Neural crest cell (in vitro differentiated cells): ENCODE data around the gene RALGPS1. TPM values are rescaled to one million over a fixed set of nuclear protein-coding genes. Genes with fewer than 3 reads are reported as not detected.
A peak's percentile ranks its signal among the peaks of the same experiment; 100 is the strongest.

Source experiments
- DNase-seq: peaks from one replicate; pipeline ENCODE4 v3.0.0; 2021; ENCODE audit warnings: low read depth, mixed read lengths, low spot score
- H3K27ac Mint-ChIP-seq: one replicate; pipeline ENCODE4 v1.8.0; 2021; ENCODE audit warnings: mild to moderate bottlenecking, mixed read lengths; ENCODE audit not compliant: unreplicated experiment
- H3K27me3 Mint-ChIP-seq: 2 replicates; pipeline ENCODE4 v1.8.0; 2021; ENCODE audit warnings: low read depth, mild to moderate bottlenecking, mixed read lengths
- H3K36me3 Mint-ChIP-seq: 2 replicates; pipeline ENCODE4 v1.8.0; 2021; ENCODE audit warnings: low read depth, mild to moderate bottlenecking, mixed read lengths
- H3K4me1 Mint-ChIP-seq: 2 replicates; pipeline ENCODE4 v1.8.0; 2021; ENCODE audit warnings: mixed read lengths
- H3K4me3 Mint-ChIP-seq: one replicate; pipeline ENCODE4 v1.8.0; 2021; ENCODE audit warnings: mild to moderate bottlenecking, mixed read lengths
- H3K9me3 Mint-ChIP-seq: 2 replicates; pipeline ENCODE4 v1.8.0; 2021; ENCODE audit warnings: mixed read lengths
- total RNA-seq: library from RNA; stranded (reverse); gene quantifications from 2 replicates; pipeline ENCODE4 v1.2.1, GENCODE V29; 2021
- TF ChIP-seq, protein P1 (sequence below): fragments of 200-600 bp; sonication (generic); conservative IDR thresholded peaks from 2 replicates; pipeline ENCODE4 v1.5.0; 2021; ENCODE audit warnings: antibody characterized with exemption, mild to moderate bottlenecking

Gene RALGPS1
- total RNA-seq, 1 donor from 2014 or later = 11.7 TPM

GRCh38 chr9:127180457-127181314 lies 266.1 kb downstream of the RALGPS1 start:
- no peak overlapping the region for H3K4me3 Mint-ChIP-seq
- TF ChIP-seq, protein P1, sequence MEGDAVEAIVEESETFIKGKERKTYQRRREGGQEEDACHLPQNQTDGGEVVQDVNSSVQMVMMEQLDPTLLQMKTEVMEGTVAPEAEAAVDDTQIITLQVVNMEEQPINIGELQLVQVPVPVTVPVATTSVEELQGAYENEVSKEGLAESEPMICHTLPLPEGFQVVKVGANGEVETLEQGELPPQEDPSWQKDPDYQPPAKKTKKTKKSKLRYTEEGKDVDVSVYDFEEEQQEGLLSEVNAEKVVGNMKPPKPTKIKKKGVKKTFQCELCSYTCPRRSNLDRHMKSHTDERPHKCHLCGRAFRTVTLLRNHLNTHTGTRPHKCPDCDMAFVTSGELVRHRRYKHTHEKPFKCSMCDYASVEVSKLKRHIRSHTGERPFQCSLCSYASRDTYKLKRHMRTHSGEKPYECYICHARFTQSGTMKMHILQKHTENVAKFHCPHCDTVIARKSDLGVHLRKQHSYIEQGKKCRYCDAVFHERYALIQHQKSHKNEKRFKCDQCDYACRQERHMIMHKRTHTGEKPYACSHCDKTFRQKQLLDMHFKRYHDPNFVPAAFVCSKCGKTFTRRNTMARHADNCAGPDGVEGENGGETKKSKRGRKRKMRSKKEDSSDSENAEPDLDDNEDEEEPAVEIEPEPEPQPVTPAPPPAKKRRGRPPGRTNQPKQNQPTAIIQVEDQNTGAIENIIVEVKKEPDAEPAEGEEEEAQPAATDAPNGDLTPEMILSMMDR = no peak
- no peak overlapping the region for H3K27ac Mint-ChIP-seq
- no peak for DNase-seq
- no peaks in the 10 kb centered on the region for H3K36me3 Mint-ChIP-seq
- peaks cover 16% of the 10 kb centered on the region for H3K4me1 Mint-ChIP-seq
- no peaks in the 10 kb centered on the region for H3K27me3 Mint-ChIP-seq
- no peaks in the 10 kb centered on the region for H3K9me3 Mint-ChIP-seq

DNA sequence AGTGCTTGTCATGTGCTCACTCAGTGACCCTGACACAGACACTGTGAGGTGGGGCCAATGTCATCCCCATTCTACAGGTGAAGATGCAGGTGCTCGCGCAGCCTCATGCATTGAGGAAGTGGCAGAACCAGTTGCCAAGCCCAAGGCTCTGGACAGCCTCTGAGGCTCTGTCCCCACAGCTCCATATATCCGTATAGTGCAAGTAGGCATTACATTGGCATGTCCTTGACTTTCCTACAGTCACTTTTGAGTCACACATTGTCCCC lies 266.7 kb downstream of the RALGPS1 start:
- no peaks in the 10 kb centered on the region for H3K36me3 Mint-ChIP-seq
- no peaks in the 10 kb centered on the region for H3K27me3 Mint-ChIP-seq
- H3K27ac Mint-ChIP-seq = no peak overlapping the region
- TF ChIP-seq, protein P1 = no peak
- DNase-seq = no peak
- H3K4me3 Mint-ChIP-seq = no peak overlapping the region
- peaks cover 20% of the 10 kb centered on the region for H3K4me1 Mint-ChIP-seq
- no peaks in the 10 kb centered on the region for H3K9me3 Mint-ChIP-seq

- DNase-seq = no peak
- H3K9me3 Mint-ChIP-seq = no peaks in the 10 kb centered on the region
- no peak overlapping the region for H3K4me3 Mint-ChIP-seq
- no peaks in the 10 kb centered on the region for H3K27me3 Mint-ChIP-seq
- no peak overlapping the region for H3K27ac Mint-ChIP-seq
- TF ChIP-seq, protein P1 = no peak
- peaks cover 24% of the 10 kb centered on the region for H3K4me1 Mint-ChIP-seq
- H3K36me3 Mint-ChIP-seq = no peaks in the 10 kb centered on the region
These were observed 267.1 kb downstream of the RALGPS1 start for GRCh38 chr9:127181595-127182190.

DNA sequence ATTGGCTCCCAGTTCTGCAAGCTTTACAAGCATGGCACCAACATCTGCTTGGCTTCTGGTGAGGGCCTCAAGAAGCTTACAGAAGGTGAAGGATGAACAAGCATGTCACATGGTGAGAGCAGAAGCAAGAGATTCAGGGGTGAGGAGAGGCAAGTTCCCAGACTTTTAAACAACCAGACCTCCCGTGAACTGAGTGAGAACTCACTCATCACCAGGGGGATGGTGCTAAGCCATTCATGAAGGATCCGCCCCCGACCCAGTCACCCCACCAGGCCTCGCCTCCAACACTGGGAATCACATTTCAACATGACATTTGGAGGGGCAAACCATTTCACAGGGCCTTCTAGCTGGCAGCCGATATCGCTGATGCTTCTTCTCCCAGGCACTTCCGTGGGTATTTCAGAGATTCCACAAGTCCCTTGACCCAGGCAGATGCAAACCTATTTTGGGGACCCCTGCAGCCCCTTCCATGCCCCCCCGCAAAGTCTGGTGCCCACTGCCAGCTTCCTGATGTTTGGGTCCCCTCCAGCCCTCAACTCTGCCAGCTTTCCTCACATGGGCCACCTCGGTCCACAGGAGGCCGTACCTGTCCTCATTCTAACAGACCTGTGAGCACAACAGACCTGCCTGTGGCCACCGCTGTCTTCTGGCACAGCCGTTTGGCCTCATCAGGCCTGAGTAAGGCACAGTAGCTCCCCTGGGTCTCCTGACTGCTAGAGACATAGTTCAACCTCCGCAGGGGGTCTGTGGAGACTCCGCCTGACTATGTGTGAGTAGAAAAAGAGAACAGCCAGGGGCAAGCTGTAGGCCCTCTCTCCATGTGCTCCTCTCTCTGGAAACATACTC lies 268.5 kb downstream of the RALGPS1 start:
- H3K27me3 Mint-ChIP-seq = no peaks in the 10 kb centered on the region
- DNase-seq = no peak
- H3K36me3 Mint-ChIP-seq = no peaks in the 10 kb centered on the region
- no peaks in the 10 kb centered on the region for H3K9me3 Mint-ChIP-seq
- peak overlapping the region; percentile 67 for H3K27ac Mint-ChIP-seq
- peaks cover 27% of the 10 kb centered on the region for H3K4me1 Mint-ChIP-seq
- H3K4me3 Mint-ChIP-seq = no peak overlapping the region
- TF ChIP-seq, protein P1 = no peak

GRCh38 chr9:127183814-127184582 lies 269.4 kb downstream of the RALGPS1 start:
- H3K4me1 Mint-ChIP-seq = peaks cover 22% of the 10 kb centered on the region
- H3K36me3 Mint-ChIP-seq = no peaks in the 10 kb centered on the region
- H3K4me3 Mint-ChIP-seq = no peak overlapping the region
- TF ChIP-seq, protein P1 = no peak
- H3K27ac Mint-ChIP-seq = no peak overlapping the region
- H3K27me3 Mint-ChIP-seq = no peaks in the 10 kb centered on the region
- no peak for DNase-seq
- H3K9me3 Mint-ChIP-seq = no peaks in the 10 kb centered on the region
